GM19455 (cell line): Measurements from ENCODE around the gene EHMT1.

Source experiments
- ATAC-seq: cut with Tn5 transposase; IDR thresholded peaks from one replicate; pipeline ENCODE4 v1.9.1; 2021; ENCODE audit not compliant: unreplicated experiment

The EHMT1 gene

GRCh38 chr9:137643921-137644320 lies 25.1 kb downstream of the EHMT1 start:
- ATAC-seq, result no peak

GRCh38 chr9:137645211-137645610 lies 26.4 kb downstream of the EHMT1 start:
- ATAC-seq, result no peak

GRCh38 chr9:137646341-137646740 lies 27.5 kb downstream of the EHMT1 start:
- no peak for ATAC-seq

- no peak for ATAC-seq
Measured at GRCh38 chr9:137647096-137647714, 28.4 kb downstream of the EHMT1 start.

- ATAC-seq, result no peak
Measured at GRCh38 chr9:137648396-137648795, 29.6 kb downstream of the EHMT1 start.

GRCh38 chr9:137649553-137649952 lies 30.7 kb downstream of the EHMT1 start:
- ATAC-seq, result no peak

GRCh38 chr9:137650259-137650658 lies 31.5 kb downstream of the EHMT1 start:
- no peak for ATAC-seq

GRCh38 chr9:137650779-137651178 lies 32.0 kb downstream of the EHMT1 start:
- ATAC-seq, result no peak

GRCh38 chr9:137656416-137656815 lies 37.6 kb downstream of the EHMT1 start:
- no peak for ATAC-seq

- ATAC-seq, result no peak
Measured at GRCh38 chr9:137657606-137658005, 38.8 kb downstream of the EHMT1 start.

- ATAC-seq, result no peak
Measured at GRCh38 chr9:137658781-137659180, 40.0 kb downstream of the EHMT1 start.

- no peak for ATAC-seq
Measured at GRCh38 chr9:137660144-137660543, 41.3 kb downstream of the EHMT1 start.

GRCh38 chr9:137663584-137663983 lies 44.8 kb downstream of the EHMT1 start:
- no peak for ATAC-seq

- no peak for ATAC-seq
Measured at GRCh38 chr9:137664676-137665075, 45.9 kb downstream of the EHMT1 start.

GRCh38 chr9:137665226-137665625 lies 46.4 kb downstream of the EHMT1 start:
- ATAC-seq, result no peak

GRCh38 chr9:137665697-137666512 lies 47.1 kb downstream of the EHMT1 start:
- no peak for ATAC-seq

- no peak for ATAC-seq
Measured at GRCh38 chr9:137666513-137666822, 47.7 kb downstream of the EHMT1 start.

- ATAC-seq, result no peak
Measured at GRCh38 chr9:137666955-137667670, 48.3 kb downstream of the EHMT1 start.

- no peak for ATAC-seq
Measured at GRCh38 chr9:137668203-137668602, 49.4 kb downstream of the EHMT1 start.

- no peak for ATAC-seq
Measured at GRCh38 chr9:137669261-137669672, 50.5 kb downstream of the EHMT1 start.

- ATAC-seq, result no peak
Measured at GRCh38 chr9:137670391-137671195, 51.8 kb downstream of the EHMT1 start.
